Right renal pelvis (tissue), 4 donors: ENCODE results near the gene WNK2. TPM values are rescaled to one million over a fixed set of nuclear protein-coding genes. Genes with fewer than 3 reads are reported as not detected.

Experiments
- DNase-seq, 4 donors: peaks; one replicate each; pipeline ENCODE4 v3.0.0-alpha.2; 2013; ENCODE audit warnings: low read depth in 4 of 4, low spot score in 3 of 4, missing footprints in 1 of 4
- polyA plus RNA-seq, 4 donors: library from polyadenylated mRNA; unstranded; fragments of 120-200 nt; gene quantifications; one replicate each; pipeline ENCODE4 v1.2.1, GENCODE V29; 2013; ENCODE audit not compliant: insufficient read length in 4 of 4

The WNK2 gene
- polyA plus RNA-seq, 4 donors, result 13.2 to 23.8 (median 19.6) TPM

GRCh38 chr9:93301911-93302541 lies 118.1 kb downstream of the WNK2 start:
- DNase-seq, result no peak

GRCh38 chr9:93302586-93303257 lies 118.8 kb downstream of the WNK2 start:
- no peak for DNase-seq

GRCh38 chr9:93303258-93303771 lies 119.4 kb downstream of the WNK2 start:
- DNase-seq, result no peak

GRCh38 chr9:93303806-93304573 lies 120.1 kb downstream of the WNK2 start:
- DNase-seq, result no peak

- peak; percentile 24 to 56 (median 40) for DNase-seq
Observed at GRCh38 chr9:93304574-93305496, 120.9 kb downstream of the WNK2 start.

GRCh38 chr9:93305497-93306020 lies 121.6 kb downstream of the WNK2 start:
- DNase-seq, result no peak

GRCh38 chr9:93306081-93306480 lies 122.1 kb downstream of the WNK2 start:
- DNase-seq, result no peak

GRCh38 chr9:93306579-93307091 lies 122.7 kb downstream of the WNK2 start:
- no peak for DNase-seq

- no peak for DNase-seq
Observed at GRCh38 chr9:93307468-93308157, 123.7 kb downstream of the WNK2 start.

- no peak for DNase-seq
Observed at GRCh38 chr9:93308158-93308602, 124.2 kb downstream of the WNK2 start.

GRCh38 chr9:93308676-93309075 lies 124.7 kb downstream of the WNK2 start:
- DNase-seq, result no peak

- no peak for DNase-seq
Observed at GRCh38 chr9:93309889-93310425, 126.0 kb downstream of the WNK2 start.

- DNase-seq, result no peak
Observed at GRCh38 chr9:93315118-93315517, 131.2 kb downstream of the WNK2 start.

GRCh38 chr9:93315960-93316359 lies 132.0 kb downstream of the WNK2 start:
- DNase-seq, result no peak

- no peak for DNase-seq
Observed at GRCh38 chr9:93316726-93317494, 133.0 kb downstream of the WNK2 start.

GRCh38 chr9:93317495-93318094 lies 133.7 kb downstream of the WNK2 start:
- no peak for DNase-seq

- no peak for DNase-seq
Observed at GRCh38 chr9:93318480-93318879, 134.5 kb downstream of the WNK2 start.
